ENCODE results near the gene LRIG3.
"Not testable (repeated sequence)": the region's sequence is repeated elsewhere in the genome, so short reads cannot be mapped to it uniquely, and the experiment has no call there.

Gene LRIG3

DNA sequence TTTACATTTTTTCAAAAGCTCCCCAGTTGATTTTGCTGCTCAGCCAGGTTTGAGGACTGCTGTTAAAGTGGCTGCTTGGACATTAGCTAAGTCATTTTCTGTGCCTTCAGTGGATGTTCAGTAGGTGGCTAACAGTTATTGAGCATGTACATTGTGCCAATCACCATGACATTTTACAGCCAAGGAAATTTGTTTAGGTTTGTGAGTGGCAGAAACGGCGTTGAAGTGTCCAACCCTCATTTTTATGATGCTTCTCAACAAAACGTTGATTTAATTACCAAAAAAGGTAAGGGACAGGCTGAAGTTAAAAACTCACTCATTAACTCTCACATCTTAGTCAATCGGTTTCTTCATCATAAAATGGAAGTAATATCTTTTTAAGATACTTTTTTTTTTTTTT lies 37.0 kb upstream of the LRIG3 start:
- Histone ChIP-seq H2AFZ (no peak overlapping the region), H3K4me1 (no peaks in the 10 kb centered on the region), H3K9me3 (ENCODE audit: control insufficient read depth, low read length) (no peaks in the 10 kb centered on the region), H3K79me2 (no peaks in the 10 kb centered on the region), H3K27me3 (ENCODE audit: control insufficient read depth, insufficient read depth, low read length) (no peaks in the 10 kb centered on the region), H3K4me3 (ENCODE audit: low read depth, low read length) (no peak overlapping the region), H3K4me2 (ENCODE audit: low read length) (no peak overlapping the region), H3K27ac (no peak overlapping the region), H3K9ac (no peak overlapping the region), H3K36me3 (ENCODE audit: control insufficient read depth, insufficient read depth, low read length) (no peaks in the 10 kb centered on the region)
- TF ChIP-seq, protein P1, sequence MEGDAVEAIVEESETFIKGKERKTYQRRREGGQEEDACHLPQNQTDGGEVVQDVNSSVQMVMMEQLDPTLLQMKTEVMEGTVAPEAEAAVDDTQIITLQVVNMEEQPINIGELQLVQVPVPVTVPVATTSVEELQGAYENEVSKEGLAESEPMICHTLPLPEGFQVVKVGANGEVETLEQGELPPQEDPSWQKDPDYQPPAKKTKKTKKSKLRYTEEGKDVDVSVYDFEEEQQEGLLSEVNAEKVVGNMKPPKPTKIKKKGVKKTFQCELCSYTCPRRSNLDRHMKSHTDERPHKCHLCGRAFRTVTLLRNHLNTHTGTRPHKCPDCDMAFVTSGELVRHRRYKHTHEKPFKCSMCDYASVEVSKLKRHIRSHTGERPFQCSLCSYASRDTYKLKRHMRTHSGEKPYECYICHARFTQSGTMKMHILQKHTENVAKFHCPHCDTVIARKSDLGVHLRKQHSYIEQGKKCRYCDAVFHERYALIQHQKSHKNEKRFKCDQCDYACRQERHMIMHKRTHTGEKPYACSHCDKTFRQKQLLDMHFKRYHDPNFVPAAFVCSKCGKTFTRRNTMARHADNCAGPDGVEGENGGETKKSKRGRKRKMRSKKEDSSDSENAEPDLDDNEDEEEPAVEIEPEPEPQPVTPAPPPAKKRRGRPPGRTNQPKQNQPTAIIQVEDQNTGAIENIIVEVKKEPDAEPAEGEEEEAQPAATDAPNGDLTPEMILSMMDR (IDR thresholded peaks at IDR 0.05), result no peak

DNA sequence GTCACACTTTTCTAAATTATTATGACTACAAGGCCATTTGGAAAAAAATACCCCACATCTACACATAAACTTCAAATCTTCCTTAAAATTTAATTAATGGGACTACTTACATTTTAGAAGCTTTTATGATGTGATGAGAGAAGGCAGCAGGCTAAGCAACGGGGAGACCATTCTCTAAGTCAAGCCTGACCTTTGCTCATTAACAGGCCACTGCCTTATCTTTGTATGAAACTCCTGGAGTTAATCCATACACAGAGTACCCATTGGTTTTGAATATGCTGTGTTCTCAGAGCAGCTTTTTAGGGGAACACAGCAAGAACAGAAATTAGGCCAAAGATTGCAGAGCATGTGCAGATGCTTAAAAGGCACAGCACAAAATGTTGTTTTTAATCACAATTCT lies 35.5 kb upstream of the LRIG3 start:
- no peak overlapping the region for H3K9ac ChIP-seq
- TF ChIP-seq, protein P1 (IDR thresholded peaks at IDR 0.05), result no peak

DNA sequence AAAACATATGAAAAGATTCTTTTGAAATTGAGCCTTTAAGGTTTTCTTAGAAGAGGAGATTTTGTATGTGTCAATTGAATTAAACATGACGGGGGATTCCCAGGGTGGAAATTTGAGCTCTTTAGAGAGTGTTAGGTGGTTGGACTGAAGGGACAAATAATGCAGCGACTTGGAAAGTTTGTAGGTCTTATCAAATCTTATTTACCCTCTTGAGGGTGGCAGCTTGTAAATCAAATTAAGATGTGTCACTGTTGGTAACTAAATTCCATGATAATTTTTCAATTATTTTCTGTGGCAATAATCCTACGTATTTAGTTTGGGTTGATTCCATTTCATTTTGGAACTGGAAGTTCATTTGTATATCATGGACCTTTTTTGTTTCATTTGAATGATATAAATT lies 33.7 kb upstream of the LRIG3 start:
- H3K4me3 ChIP-seq (ENCODE audit: low read depth, low read length), result no peak overlapping the region
- TF ChIP-seq, protein P1 (IDR thresholded peaks at IDR 0.05), result no peak

More for the DNA sequence above, 35.5 kb upstream of the LRIG3 start:
- no peaks in the 10 kb centered on the region for H3K27me3 ChIP-seq (ENCODE audit: control insufficient read depth, insufficient read depth, low read length)
- no peak overlapping the region for H2AFZ ChIP-seq
- no peak overlapping the region for H3K27ac ChIP-seq
- no peaks in the 10 kb centered on the region for H3K9me3 ChIP-seq (ENCODE audit: control insufficient read depth, low read length)
- H3K79me2 ChIP-seq, result no peaks in the 10 kb centered on the region
- H3K36me3 ChIP-seq (ENCODE audit: control insufficient read depth, insufficient read depth, low read length), result no peaks in the 10 kb centered on the region
- H3K4me1 ChIP-seq, result no peaks in the 10 kb centered on the region
- H3K4me2 ChIP-seq (ENCODE audit: low read length), result no peak overlapping the region
- no peak overlapping the region for H3K4me3 ChIP-seq (ENCODE audit: low read depth, low read length)

DNA sequence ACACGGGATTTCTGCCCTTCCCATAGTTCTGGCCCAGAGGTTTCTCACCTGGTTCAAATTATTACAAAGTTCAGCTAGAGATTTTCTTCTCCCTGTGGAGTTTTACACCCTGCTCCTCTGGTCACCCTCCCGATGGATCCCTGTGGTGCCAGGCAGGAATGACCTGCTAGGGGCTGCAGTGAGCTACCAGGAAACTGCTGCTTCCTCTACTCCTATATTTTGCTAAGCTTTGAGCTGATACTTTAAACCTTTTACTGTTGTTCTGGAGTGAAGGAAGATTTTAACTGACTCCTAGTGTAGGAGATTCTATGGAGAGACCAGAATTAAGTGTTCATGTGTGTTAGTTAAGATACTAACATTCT lies 30.4 kb upstream of the LRIG3 start:
- TF ChIP-seq, protein P1 (IDR thresholded peaks at IDR 0.05), result no peak
- no peaks in the 10 kb centered on the region for H3K79me2 ChIP-seq
- no peak overlapping the region for H3K27ac ChIP-seq
- no peaks in the 10 kb centered on the region for H3K36me3 ChIP-seq (ENCODE audit: control insufficient read depth, insufficient read depth, low read length)
- no peaks in the 10 kb centered on the region for H3K27me3 ChIP-seq (ENCODE audit: control insufficient read depth, insufficient read depth, low read length)
- H3K9me3 ChIP-seq (ENCODE audit: control insufficient read depth, low read length), result no peaks in the 10 kb centered on the region
- no peak overlapping the region for H3K4me2 ChIP-seq (ENCODE audit: low read length)
- H3K4me1 ChIP-seq, result no peaks in the 10 kb centered on the region
- H2AFZ ChIP-seq, result no peak overlapping the region
- no peak overlapping the region for H3K9ac ChIP-seq
- no peak overlapping the region for H3K4me3 ChIP-seq (ENCODE audit: low read depth, low read length)

More for the DNA sequence above, 33.7 kb upstream of the LRIG3 start:
- H3K27me3 ChIP-seq (ENCODE audit: control insufficient read depth, insufficient read depth, low read length), result no peaks in the 10 kb centered on the region
- H3K9ac ChIP-seq, result no peak overlapping the region
- no peak overlapping the region for H2AFZ ChIP-seq
- H3K4me2 ChIP-seq (ENCODE audit: low read length), result no peak overlapping the region
- H3K36me3 ChIP-seq (ENCODE audit: control insufficient read depth, insufficient read depth, low read length), result no peaks in the 10 kb centered on the region
- H3K9me3 ChIP-seq (ENCODE audit: control insufficient read depth, low read length), result no peaks in the 10 kb centered on the region
- no peaks in the 10 kb centered on the region for H3K79me2 ChIP-seq
- no peak overlapping the region for H3K27ac ChIP-seq
- no peaks in the 10 kb centered on the region for H3K4me1 ChIP-seq

DNA sequence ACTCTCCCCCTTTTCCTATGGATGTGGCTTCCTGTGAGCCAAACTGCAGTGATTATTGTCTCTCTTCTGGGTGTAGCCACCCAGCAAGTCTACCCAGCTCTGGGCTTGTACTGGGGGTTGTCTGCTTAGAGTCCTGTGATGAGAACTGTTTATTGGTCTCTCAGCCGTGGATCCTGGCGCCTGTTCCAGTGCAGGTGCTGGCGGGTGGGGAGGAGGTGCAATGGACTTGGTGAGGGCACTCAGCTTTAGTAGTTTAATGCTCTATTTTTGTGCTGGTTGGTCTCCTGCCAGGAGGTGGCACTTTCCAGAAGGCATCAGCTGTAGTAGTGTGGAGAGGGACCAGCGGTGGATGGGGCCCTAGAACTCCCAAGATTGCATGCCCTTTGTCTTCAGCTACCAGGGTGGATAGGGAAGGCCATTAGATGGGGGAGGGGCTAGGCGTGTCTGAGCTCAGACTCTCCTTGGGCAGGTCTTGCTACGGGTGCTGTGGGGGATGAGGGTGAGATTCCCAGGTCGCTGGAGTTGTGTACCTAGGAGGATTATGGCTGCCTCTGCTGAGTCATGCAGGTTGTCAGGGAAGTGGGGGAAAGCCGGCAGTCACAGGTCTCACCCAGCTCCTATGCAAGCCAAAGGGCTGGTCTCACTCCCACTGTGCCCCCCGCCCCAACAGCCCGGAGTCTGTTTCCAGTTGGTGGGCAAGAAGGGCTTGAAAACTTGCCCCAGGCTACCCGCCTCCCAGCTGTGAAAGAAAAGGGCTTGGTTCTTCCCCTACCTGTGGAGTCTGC lies 29.8 kb upstream of the LRIG3 start:
- not testable (repeated sequence) for H3K27me3 ChIP-seq (ENCODE audit: control insufficient read depth, insufficient read depth, low read length)

More for the DNA sequence above, 29.8 kb upstream of the LRIG3 start:
- not testable (repeated sequence) for H3K9me3 ChIP-seq (ENCODE audit: control insufficient read depth, low read length); H3K79me2 ChIP-seq; H3K4me3 ChIP-seq (ENCODE audit: low read depth, low read length); H3K9ac ChIP-seq; H3K27ac ChIP-seq; H3K4me1 ChIP-seq; H3K36me3 ChIP-seq (ENCODE audit: control insufficient read depth, insufficient read depth, low read length); H2AFZ ChIP-seq; H3K4me2 ChIP-seq (ENCODE audit: low read length)
